ENCODE data around the gene FAM174C. TPM values are rescaled to one million over a fixed set of nuclear protein-coding genes. Genes with fewer than 3 reads are reported as not detected.

The FAM174C gene
- total RNA-seq, 3 donors from 2014 or later = 34.2 to 40.1 (median 39.8) TPM

DNA sequence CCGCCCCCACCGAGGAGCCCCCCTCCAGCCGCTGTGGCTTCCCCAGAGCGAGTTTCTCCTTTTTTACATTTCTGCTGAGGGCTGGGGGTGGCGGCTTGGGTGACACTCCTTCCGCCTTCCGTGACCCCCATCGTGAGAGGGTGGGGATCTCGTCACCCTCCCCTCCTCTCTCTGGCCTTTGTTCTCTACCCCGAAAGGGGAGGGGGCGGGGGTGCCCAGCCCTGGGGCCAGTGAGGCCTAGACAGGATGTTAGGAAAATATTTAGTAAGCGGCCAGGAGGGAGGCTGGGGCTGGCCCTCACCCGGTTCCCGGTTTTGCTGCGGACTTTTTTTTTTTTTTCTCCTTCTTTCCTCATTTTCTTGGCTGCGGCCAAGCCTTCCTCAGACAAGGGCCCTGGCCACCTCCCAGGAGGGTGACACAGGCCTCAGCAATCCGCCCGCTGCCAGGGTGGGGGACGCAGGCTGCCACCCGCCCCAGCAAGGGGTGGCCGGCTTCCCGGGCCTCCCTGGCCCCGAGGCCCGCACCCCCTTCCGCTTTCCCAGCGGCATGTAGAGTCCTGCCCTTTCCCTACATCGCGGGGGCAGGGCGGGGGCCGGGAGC is 23.0 kb upstream of the FAM174C start:
- DNase-seq (peak; percentile 81 to 92 (median 88)), ATAC-seq (peak; percentile 7)
- Histone ChIP-seq H3K4me3 (no peak overlapping the region), H3K9me3 (no peaks in the 10 kb centered on the region), H3K36me3 (ENCODE audit: low read depth) (peaks cover 9% of the 10 kb centered on the region), H3K4me1 (ENCODE audit: low read depth) (peaks cover 54% of the 10 kb centered on the region)
- TF ChIP-seq, protein P1, sequence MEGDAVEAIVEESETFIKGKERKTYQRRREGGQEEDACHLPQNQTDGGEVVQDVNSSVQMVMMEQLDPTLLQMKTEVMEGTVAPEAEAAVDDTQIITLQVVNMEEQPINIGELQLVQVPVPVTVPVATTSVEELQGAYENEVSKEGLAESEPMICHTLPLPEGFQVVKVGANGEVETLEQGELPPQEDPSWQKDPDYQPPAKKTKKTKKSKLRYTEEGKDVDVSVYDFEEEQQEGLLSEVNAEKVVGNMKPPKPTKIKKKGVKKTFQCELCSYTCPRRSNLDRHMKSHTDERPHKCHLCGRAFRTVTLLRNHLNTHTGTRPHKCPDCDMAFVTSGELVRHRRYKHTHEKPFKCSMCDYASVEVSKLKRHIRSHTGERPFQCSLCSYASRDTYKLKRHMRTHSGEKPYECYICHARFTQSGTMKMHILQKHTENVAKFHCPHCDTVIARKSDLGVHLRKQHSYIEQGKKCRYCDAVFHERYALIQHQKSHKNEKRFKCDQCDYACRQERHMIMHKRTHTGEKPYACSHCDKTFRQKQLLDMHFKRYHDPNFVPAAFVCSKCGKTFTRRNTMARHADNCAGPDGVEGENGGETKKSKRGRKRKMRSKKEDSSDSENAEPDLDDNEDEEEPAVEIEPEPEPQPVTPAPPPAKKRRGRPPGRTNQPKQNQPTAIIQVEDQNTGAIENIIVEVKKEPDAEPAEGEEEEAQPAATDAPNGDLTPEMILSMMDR (IDR thresholded peaks at IDR 0.05) = no peak
- intact Hi-C loops (cut with DNase I, micrococcal nuclease) = no loop called here

DNA sequence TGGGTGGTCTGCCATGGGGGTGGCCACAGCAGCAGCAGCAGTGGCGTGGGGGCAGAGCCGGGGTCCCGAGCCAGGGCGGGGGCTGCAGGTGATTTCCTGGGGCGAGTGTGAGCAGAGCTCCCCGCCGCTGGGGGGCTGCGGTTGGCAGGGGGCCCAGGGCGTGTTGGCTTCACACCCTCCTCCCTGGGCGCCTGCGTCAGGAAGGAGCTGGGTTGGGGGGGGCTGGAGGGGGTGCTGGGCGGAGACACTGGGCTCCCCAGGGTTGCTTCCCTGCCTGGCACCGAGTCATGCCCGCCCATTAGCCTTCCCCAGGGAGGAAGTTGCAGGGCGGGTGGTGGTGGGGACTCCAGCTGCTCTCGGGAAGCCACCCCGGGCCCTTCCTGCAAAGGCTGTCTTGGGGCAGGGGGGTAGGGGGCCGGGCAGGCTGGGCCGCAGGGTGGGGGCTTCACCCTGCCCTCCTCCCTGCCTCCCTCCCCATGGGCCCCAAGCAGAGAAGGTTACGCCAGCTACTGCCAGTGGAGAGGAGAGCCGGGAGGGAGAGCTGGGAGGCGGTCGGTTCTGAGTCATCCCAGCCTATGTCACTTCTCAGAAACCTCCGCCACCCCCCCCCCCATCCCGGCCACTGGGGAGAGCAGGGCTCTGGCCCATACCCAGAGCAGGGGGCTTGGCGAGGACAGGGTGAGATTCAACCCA is 22.4 kb upstream of the FAM174C start:
- H3K4me3 ChIP-seq = no peak overlapping the region
- ATAC-seq = peak; percentile 39
- DNase-seq = peak; percentile 88 to 96 (median 91)
- no peaks in the 10 kb centered on the region for H3K9me3 ChIP-seq
- H3K36me3 ChIP-seq (ENCODE audit: low read depth) = peaks cover 9% of the 10 kb centered on the region
- H3K4me1 ChIP-seq (ENCODE audit: low read depth) = peaks cover 54% of the 10 kb centered on the region
- TF ChIP-seq, protein P1 (IDR thresholded peaks at IDR 0.05) = no peak
- intact Hi-C loops (cut with DNase I, micrococcal nuclease) = no loop called here

GRCh38 chr19:1253514-1254080 is 21.7 kb upstream of the FAM174C start:
- no peak overlapping the region for H3K4me3 ChIP-seq
- TF ChIP-seq, protein P1 (IDR thresholded peaks at IDR 0.05) = no peak
- no peaks in the 10 kb centered on the region for H3K9me3 ChIP-seq
- peak; percentile 0 for ATAC-seq
- peak in 1 of 3 donors; percentile 80 for DNase-seq
- intact Hi-C loops (cut with DNase I, micrococcal nuclease) = no loop called here
- H3K36me3 ChIP-seq (ENCODE audit: low read depth) = peaks cover 9% of the 10 kb centered on the region
- H3K4me1 ChIP-seq (ENCODE audit: low read depth) = peaks cover 56% of the 10 kb centered on the region

DNA sequence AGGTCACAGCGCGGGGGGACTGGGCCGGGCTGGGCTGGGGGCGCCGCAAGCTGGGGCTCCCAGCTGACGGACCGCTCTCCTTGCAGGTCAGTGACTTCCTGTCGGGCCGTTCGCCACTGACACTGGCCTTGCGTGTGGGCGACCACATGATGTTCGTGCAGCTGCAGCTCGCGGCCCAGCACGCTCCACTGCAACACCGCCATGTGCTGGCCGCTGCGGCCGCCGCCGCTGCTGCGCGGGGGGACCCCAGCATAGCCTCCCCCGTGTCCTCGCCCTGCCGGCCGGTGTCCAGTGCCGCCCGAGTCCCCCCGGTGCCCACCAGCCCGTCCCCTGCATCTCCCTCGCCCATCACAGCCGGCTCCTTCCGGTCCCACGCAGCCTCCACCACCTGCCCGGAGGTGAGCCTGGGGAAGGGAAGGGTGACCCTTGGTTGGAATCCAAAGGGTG is 21.2 kb upstream of the FAM174C start:
- ATAC-seq (no peak), DNase-seq (peak in 2 of 3 donors; percentile 35 to 61)
- Histone ChIP-seq H3K9me3 (no peaks in the 10 kb centered on the region), H3K4me1 (ENCODE audit: low read depth) (peaks cover 61% of the 10 kb centered on the region), H3K36me3 (ENCODE audit: low read depth) (peaks cover 9% of the 10 kb centered on the region), H3K4me3 (no peak overlapping the region)
- TF ChIP-seq, protein P1 (IDR thresholded peaks at IDR 0.05) = no peak
- intact Hi-C loops (cut with DNase I, micrococcal nuclease) = no loop called here

DNA sequence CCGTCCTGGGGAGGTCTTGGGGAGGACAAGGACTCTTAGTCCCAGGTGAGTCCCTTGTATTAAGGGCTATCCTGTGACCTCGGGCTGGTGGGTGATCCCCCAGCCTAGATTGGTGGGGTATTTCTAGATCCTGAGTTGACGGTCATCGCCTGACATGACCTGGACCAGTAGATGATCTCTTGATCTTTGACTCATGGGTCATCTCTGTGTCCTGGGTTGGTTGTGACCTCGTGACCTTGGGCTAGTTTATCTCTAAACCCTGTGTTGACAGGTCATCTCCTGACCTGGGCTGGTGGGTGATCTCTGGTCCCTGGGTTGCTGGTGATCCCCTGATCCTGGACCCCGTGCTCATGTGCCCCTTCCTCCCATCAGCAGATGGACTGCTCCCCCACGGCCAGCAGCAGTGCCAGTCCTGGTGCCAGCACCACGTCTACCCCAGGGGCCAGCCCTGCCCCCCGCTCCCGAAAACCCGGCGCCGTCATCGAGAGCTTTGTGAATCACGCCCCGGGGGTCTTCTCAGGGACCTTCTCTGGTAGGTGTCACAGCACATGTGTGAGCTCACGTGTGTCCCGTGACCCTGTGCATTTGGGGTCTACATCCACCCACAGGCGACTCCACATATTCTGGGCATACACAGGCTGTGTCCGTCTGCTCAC is 20.7 kb upstream of the FAM174C start:
- TF ChIP-seq, protein P1 (IDR thresholded peaks at IDR 0.05) = no peak
- no peaks in the 10 kb centered on the region for H3K9me3 ChIP-seq
- peaks cover 9% of the 10 kb centered on the region for H3K36me3 ChIP-seq (ENCODE audit: low read depth)
- DNase-seq (peak in 1 of 3 donors; percentile 33), ATAC-seq (no peak)
- intact Hi-C loops (cut with DNase I, micrococcal nuclease) = no loop called here
- peaks cover 67% of the 10 kb centered on the region for H3K4me1 ChIP-seq (ENCODE audit: low read depth)
- H3K4me3 ChIP-seq = no peak overlapping the region

Data from mucosa of descending colon (tissue), 3 donors.